ENCODE data around the gene DNAH17. TPM values are rescaled to one million over a fixed set of nuclear protein-coding genes. Genes with fewer than 3 reads are reported as not detected.

Gene DNAH17
- total RNA-seq, 2 donors from 2014 or later = 0.13 to 0.64 TPM

DNA sequence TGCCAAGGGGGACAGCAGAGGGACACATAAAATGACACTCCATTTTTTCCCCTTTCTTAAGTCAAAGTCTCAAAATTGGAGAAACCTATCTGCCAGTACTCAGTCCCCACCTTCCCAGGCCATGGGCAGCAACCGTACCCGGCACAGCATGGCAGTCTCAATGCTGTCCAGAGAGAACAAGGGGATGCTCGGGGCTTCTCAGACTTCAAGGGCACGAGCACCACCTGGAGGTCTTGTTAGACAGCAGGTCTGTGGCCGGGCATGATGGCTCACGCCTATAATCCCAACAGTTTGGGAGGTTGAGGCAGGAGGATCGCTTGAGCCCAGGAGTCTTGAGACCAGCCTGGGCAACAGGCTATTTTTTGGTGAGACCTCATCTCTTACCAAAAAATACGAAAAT lies 3.2 kb downstream of the DNAH17 start:
- no peak for DNase-seq
- Mint-ChIP-seq H3K4me1 (no peaks in the 10 kb centered on the region), H3K9me3 (peaks cover 3% of the 10 kb centered on the region), H3K27ac (no peak overlapping the region), H3K27me3 (ENCODE audit: insufficient read depth) (peaks cover 5% of the 10 kb centered on the region), H3K36me3 (ENCODE audit: low read depth) (no peaks in the 10 kb centered on the region), H3K4me3 (no peak overlapping the region)
- 94 to 97% methylated on average over 8 of the region's 8 CpGs for WGBS, 2 experiments (ENCODE audit: insufficient coverage in 1 of 2, insufficient read length in 1 of 2)
- Histone ChIP-seq H3K36me3 (ENCODE audit: control insufficient read depth, insufficient read depth, low read length) (no peaks in the 10 kb centered on the region), H3K27me3 (ENCODE audit: control insufficient read depth, insufficient read depth, low read length, poor library complexity, severe bottlenecking) (peaks cover 4% of the 10 kb centered on the region), H3K9me3 (ENCODE audit: control insufficient read depth, low read length) (no peaks in the 10 kb centered on the region), H3K4me1 (ENCODE audit: control insufficient read depth, insufficient read depth, low read length) (no peaks in the 10 kb centered on the region), H3K27ac (ENCODE audit: low read depth, low read length) (no peak overlapping the region), H3K9ac (ENCODE audit: extremely low read depth, low read length, poor library complexity, severe bottlenecking) (no peak overlapping the region), H3K4me3 (ENCODE audit: low read length) (no peak overlapping the region)
- TF ChIP-seq, protein P1, sequence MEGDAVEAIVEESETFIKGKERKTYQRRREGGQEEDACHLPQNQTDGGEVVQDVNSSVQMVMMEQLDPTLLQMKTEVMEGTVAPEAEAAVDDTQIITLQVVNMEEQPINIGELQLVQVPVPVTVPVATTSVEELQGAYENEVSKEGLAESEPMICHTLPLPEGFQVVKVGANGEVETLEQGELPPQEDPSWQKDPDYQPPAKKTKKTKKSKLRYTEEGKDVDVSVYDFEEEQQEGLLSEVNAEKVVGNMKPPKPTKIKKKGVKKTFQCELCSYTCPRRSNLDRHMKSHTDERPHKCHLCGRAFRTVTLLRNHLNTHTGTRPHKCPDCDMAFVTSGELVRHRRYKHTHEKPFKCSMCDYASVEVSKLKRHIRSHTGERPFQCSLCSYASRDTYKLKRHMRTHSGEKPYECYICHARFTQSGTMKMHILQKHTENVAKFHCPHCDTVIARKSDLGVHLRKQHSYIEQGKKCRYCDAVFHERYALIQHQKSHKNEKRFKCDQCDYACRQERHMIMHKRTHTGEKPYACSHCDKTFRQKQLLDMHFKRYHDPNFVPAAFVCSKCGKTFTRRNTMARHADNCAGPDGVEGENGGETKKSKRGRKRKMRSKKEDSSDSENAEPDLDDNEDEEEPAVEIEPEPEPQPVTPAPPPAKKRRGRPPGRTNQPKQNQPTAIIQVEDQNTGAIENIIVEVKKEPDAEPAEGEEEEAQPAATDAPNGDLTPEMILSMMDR (conservative IDR thresholded peaks at IDR 0.05) = no peak

DNA sequence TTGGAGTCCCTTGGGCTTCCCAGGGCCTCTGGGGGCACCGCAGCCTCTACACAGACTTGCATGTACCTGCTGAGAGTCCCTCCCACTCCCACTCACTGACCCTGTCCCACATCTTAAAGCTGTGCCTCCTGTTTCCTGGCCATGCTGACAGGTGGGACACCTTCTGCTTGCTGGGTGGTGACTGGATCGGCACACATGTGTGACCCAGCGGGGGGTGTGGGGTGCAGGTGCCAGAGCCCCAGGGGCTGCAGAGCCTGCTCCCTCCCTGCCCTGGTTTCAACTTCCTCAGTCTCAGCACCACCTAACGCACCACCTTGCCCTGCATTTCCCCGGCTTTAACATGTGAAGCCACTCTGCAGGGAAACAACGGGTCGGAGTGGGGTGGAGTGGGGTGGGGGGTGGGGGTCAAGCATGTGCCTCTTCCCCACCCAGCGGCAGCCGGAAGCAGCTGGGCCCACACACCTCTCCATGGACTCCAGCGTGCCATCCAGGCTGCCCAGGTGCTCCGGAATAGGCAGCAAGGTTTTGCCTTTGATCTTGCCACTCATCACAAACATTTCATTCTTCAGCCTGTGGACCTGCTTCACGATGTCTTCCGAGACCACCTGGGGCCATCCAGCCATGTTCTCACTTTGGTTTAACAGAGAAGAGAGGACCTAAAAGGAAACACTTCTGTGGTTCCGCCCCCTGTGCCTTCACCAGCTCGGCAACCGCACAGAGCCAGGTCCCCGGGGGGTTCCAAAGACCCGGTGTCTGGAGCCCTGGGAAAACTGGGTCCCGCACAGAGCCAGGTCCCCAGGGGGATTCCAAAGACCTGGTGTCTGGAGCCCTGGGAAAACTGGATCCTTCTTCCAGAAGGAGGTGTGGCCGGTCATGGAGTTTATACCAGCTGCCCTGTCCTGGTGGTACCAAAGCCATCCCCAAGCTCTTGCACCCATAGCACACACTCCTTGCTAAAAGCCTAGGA lies 4.7 kb downstream of the DNAH17 start:
- 68 to 83% methylated on average over 9 to 20 of the region's 20 CpGs for WGBS, 2 experiments (ENCODE audit: insufficient coverage in 1 of 2, insufficient read length in 1 of 2)
- no peaks in the 10 kb centered on the region for H3K27me3 ChIP-seq (ENCODE audit: control insufficient read depth, insufficient read depth, low read length, poor library complexity, severe bottlenecking)
- no peak overlapping the region for H3K27ac ChIP-seq (ENCODE audit: low read depth, low read length)
- no peaks in the 10 kb centered on the region for H3K4me1 Mint-ChIP-seq
- H3K4me3 Mint-ChIP-seq = no peak overlapping the region
- H3K4me1 ChIP-seq (ENCODE audit: control insufficient read depth, insufficient read depth, low read length) = no peaks in the 10 kb centered on the region
- TF ChIP-seq, protein P1 (conservative IDR thresholded peaks at IDR 0.05) = no peak
- DNase-seq = peak; percentile 88
- H3K9me3 Mint-ChIP-seq = no peaks in the 10 kb centered on the region
- no peak overlapping the region for H3K27ac Mint-ChIP-seq
- H3K4me3 ChIP-seq (ENCODE audit: low read length) = no peak overlapping the region
- no peaks in the 10 kb centered on the region for H3K36me3 ChIP-seq (ENCODE audit: control insufficient read depth, insufficient read depth, low read length)
- no peak overlapping the region for H3K9ac ChIP-seq (ENCODE audit: extremely low read depth, low read length, poor library complexity, severe bottlenecking)
- peaks cover 5% of the 10 kb centered on the region for H3K27me3 Mint-ChIP-seq (ENCODE audit: insufficient read depth)
- no peaks in the 10 kb centered on the region for H3K9me3 ChIP-seq (ENCODE audit: control insufficient read depth, low read length)
- no peaks in the 10 kb centered on the region for H3K36me3 Mint-ChIP-seq (ENCODE audit: low read depth)

DNA sequence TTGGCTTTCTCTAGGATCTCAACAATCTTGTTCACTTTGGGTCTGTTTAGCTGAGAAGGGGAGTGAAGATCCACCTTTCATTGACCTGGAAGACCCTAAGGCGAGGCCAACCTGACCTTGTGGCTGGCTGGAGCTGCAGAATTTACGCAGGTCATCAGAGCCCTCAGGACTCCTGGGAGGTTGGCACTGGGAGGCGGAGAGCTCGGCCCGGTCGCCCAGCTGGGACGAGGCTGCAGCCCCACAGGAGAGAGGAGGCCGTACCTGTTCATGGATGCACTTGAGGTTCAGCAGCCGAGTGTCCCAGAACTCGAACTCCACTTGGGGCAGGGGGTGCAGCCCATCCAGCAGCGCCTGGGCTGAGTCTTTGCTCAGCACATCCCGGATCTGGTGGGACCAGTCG lies 5.9 kb downstream of the DNAH17 start:
- Mint-ChIP-seq H3K4me3 (no peak overlapping the region), H3K27me3 (ENCODE audit: insufficient read depth) (peaks cover 13% of the 10 kb centered on the region), H3K9me3 (no peaks in the 10 kb centered on the region), H3K36me3 (ENCODE audit: low read depth) (no peaks in the 10 kb centered on the region), H3K27ac (no peak overlapping the region), H3K4me1 (no peaks in the 10 kb centered on the region)
- H3K27ac ChIP-seq (ENCODE audit: low read depth, low read length) = no peak overlapping the region
- WGBS, 2 experiments (ENCODE audit: insufficient coverage in 1 of 2, insufficient read length in 1 of 2) = 93 to 95% methylated on average over 8 to 13 of the region's 13 CpGs
- H3K9ac ChIP-seq (ENCODE audit: extremely low read depth, low read length, poor library complexity, severe bottlenecking) = no peak overlapping the region
- H3K27me3 ChIP-seq (ENCODE audit: control insufficient read depth, insufficient read depth, low read length, poor library complexity, severe bottlenecking) = no peaks in the 10 kb centered on the region
- no peaks in the 10 kb centered on the region for H3K9me3 ChIP-seq (ENCODE audit: control insufficient read depth, low read length)
- no peaks in the 10 kb centered on the region for H3K4me1 ChIP-seq (ENCODE audit: control insufficient read depth, insufficient read depth, low read length)
- H3K36me3 ChIP-seq (ENCODE audit: control insufficient read depth, insufficient read depth, low read length) = no peaks in the 10 kb centered on the region
- TF ChIP-seq, protein P1 (conservative IDR thresholded peaks at IDR 0.05) = no peak
- no peak for DNase-seq
- no peak overlapping the region for H3K4me3 ChIP-seq (ENCODE audit: low read length)

Measured in endodermal cell (in vitro differentiated cells).